Activated naive CD8-positive, alpha-beta T cell (primary cell): ENCODE measurements around the gene GEMIN7.
"Not testable (repeated sequence)": the region's sequence is repeated elsewhere in the genome, so short reads cannot be mapped to it uniquely, and the experiment has no call there.

Experiments
- H3K27ac Mint-ChIP-seq: one replicate; pipeline ENCODE4 v1.8.0; 2021; ENCODE audit warnings: mixed read lengths
- H3K27me3 Mint-ChIP-seq: one replicate; pipeline ENCODE4 v1.8.0; 2021; ENCODE audit warnings: mixed read lengths
- H3K36me3 Mint-ChIP-seq: one replicate; pipeline ENCODE4 v1.8.0; 2021; ENCODE audit warnings: mixed read lengths
- H3K4me1 Mint-ChIP-seq: one replicate; pipeline ENCODE4 v1.8.0; 2021; ENCODE audit warnings: low read depth, mixed read lengths
- H3K4me3 Mint-ChIP-seq: one replicate; pipeline ENCODE4 v1.8.0; 2021; ENCODE audit warnings: mild to moderate bottlenecking, mixed read lengths
- H3K9me3 Mint-ChIP-seq: one replicate; pipeline ENCODE4 v1.8.0; 2021; ENCODE audit warnings: low read depth, mixed read lengths

The GEMIN7 gene

GRCh38 chr19:45101806-45102205 lies 22.7 kb downstream of the GEMIN7 start:
- Mint-ChIP-seq H3K9me3 (no peaks in the 10 kb centered on the region), H3K27me3 (no peaks in the 10 kb centered on the region), H3K4me1 (peaks cover 64% of the 10 kb centered on the region), H3K27ac (no peak overlapping the region), H3K36me3 (no peaks in the 10 kb centered on the region), H3K4me3 (no peak overlapping the region)

GRCh38 chr19:45102481-45102880 lies 23.4 kb downstream of the GEMIN7 start:
- H3K9me3 Mint-ChIP-seq, result no peaks in the 10 kb centered on the region
- H3K4me1 Mint-ChIP-seq, result peaks cover 60% of the 10 kb centered on the region
- H3K27me3 Mint-ChIP-seq, result no peaks in the 10 kb centered on the region

GRCh38 chr19:45103156-45103507 lies 24.1 kb downstream of the GEMIN7 start:
- Mint-ChIP-seq H3K27ac (no peak overlapping the region), H3K9me3 (no peaks in the 10 kb centered on the region), H3K4me1 (peaks cover 53% of the 10 kb centered on the region), H3K36me3 (no peaks in the 10 kb centered on the region), H3K4me3 (peak overlapping the region; percentile 40), H3K27me3 (no peaks in the 10 kb centered on the region)

More at GRCh38 chr19:45102481-45102880, 23.4 kb downstream of the GEMIN7 start:
- Mint-ChIP-seq H3K36me3 (no peaks in the 10 kb centered on the region), H3K27ac (no peak overlapping the region), H3K4me3 (no peak overlapping the region)

GRCh38 chr19:45103508-45104319 lies 24.7 kb downstream of the GEMIN7 start:
- Mint-ChIP-seq H3K4me1 (peaks cover 47% of the 10 kb centered on the region), H3K36me3 (no peaks in the 10 kb centered on the region), H3K4me3 (peak overlapping the region; percentile 40), H3K27ac (peak overlapping the region; percentile 34), H3K9me3 (no peaks in the 10 kb centered on the region), H3K27me3 (no peaks in the 10 kb centered on the region)

- H3K4me1 Mint-ChIP-seq, result peaks cover 44% of the 10 kb centered on the region
- H3K9me3 Mint-ChIP-seq, result no peaks in the 10 kb centered on the region
- no peaks in the 10 kb centered on the region for H3K27me3 Mint-ChIP-seq
- peak overlapping the region; percentile 79 for H3K27ac Mint-ChIP-seq
- peak overlapping the region; percentile 75 for H3K4me3 Mint-ChIP-seq
- no peaks in the 10 kb centered on the region for H3K36me3 Mint-ChIP-seq
These were observed 25.7 kb downstream of the GEMIN7 start for GRCh38 chr19:45104658-45105349.

- not testable (repeated sequence) for H3K27me3 Mint-ChIP-seq, H3K4me3 Mint-ChIP-seq, H3K36me3 Mint-ChIP-seq, H3K27ac Mint-ChIP-seq, H3K9me3 Mint-ChIP-seq
- peaks cover 44% of the 10 kb centered on the region for H3K4me1 Mint-ChIP-seq
These were observed 27.3 kb downstream of the GEMIN7 start for GRCh38 chr19:45106363-45106762.

- H3K9me3 Mint-ChIP-seq, result no peaks in the 10 kb centered on the region
- no peak overlapping the region for H3K27ac Mint-ChIP-seq
- H3K27me3 Mint-ChIP-seq, result no peaks in the 10 kb centered on the region
- no peaks in the 10 kb centered on the region for H3K36me3 Mint-ChIP-seq
- peaks cover 41% of the 10 kb centered on the region for H3K4me1 Mint-ChIP-seq
- no peak overlapping the region for H3K4me3 Mint-ChIP-seq
These were observed 28.6 kb downstream of the GEMIN7 start for GRCh38 chr19:45107621-45108150.

GRCh38 chr19:45110851-45111266 lies 31.8 kb downstream of the GEMIN7 start:
- Mint-ChIP-seq H3K27me3 (no peaks in the 10 kb centered on the region), H3K9me3 (no peaks in the 10 kb centered on the region), H3K4me1 (peaks cover 30% of the 10 kb centered on the region), H3K4me3 (no peak overlapping the region), H3K27ac (no peak overlapping the region), H3K36me3 (no peaks in the 10 kb centered on the region)

GRCh38 chr19:45112111-45112827 lies 33.2 kb downstream of the GEMIN7 start:
- Mint-ChIP-seq H3K9me3 (no peaks in the 10 kb centered on the region), H3K4me3 (no peak overlapping the region), H3K27ac (no peak overlapping the region), H3K27me3 (no peaks in the 10 kb centered on the region), H3K36me3 (no peaks in the 10 kb centered on the region), H3K4me1 (peaks cover 43% of the 10 kb centered on the region)

GRCh38 chr19:45113628-45114027 lies 34.6 kb downstream of the GEMIN7 start:
- Mint-ChIP-seq H3K36me3 (no peaks in the 10 kb centered on the region), H3K4me1 (peaks cover 56% of the 10 kb centered on the region), H3K9me3 (no peaks in the 10 kb centered on the region), H3K4me3 (no peak overlapping the region), H3K27me3 (no peaks in the 10 kb centered on the region), H3K27ac (no peak overlapping the region)

- Mint-ChIP-seq H3K27ac (no peak overlapping the region), H3K36me3 (no peaks in the 10 kb centered on the region), H3K4me3 (no peak overlapping the region), H3K9me3 (no peaks in the 10 kb centered on the region), H3K27me3 (no peaks in the 10 kb centered on the region), H3K4me1 (peaks cover 59% of the 10 kb centered on the region)
These were observed 35.1 kb downstream of the GEMIN7 start for GRCh38 chr19:45114116-45114515.

- H3K9me3 Mint-ChIP-seq, result no peaks in the 10 kb centered on the region
- H3K4me3 Mint-ChIP-seq, result no peak overlapping the region
- H3K4me1 Mint-ChIP-seq, result peaks cover 64% of the 10 kb centered on the region
- H3K27ac Mint-ChIP-seq, result no peak overlapping the region
- H3K27me3 Mint-ChIP-seq, result no peaks in the 10 kb centered on the region
- no peaks in the 10 kb centered on the region for H3K36me3 Mint-ChIP-seq
These were observed 37.0 kb downstream of the GEMIN7 start for GRCh38 chr19:45115809-45116615.

- no peaks in the 10 kb centered on the region for H3K9me3 Mint-ChIP-seq
- H3K27me3 Mint-ChIP-seq, result no peaks in the 10 kb centered on the region
- H3K27ac Mint-ChIP-seq, result no peak overlapping the region
- H3K4me3 Mint-ChIP-seq, result peak overlapping the region; percentile 65
- H3K4me1 Mint-ChIP-seq, result peaks cover 68% of the 10 kb centered on the region
- H3K36me3 Mint-ChIP-seq, result no peaks in the 10 kb centered on the region
These were observed 38.1 kb downstream of the GEMIN7 start for GRCh38 chr19:45117167-45117594.

GRCh38 chr19:45117671-45118070 lies 38.6 kb downstream of the GEMIN7 start:
- no peaks in the 10 kb centered on the region for H3K9me3 Mint-ChIP-seq
- H3K27me3 Mint-ChIP-seq, result no peaks in the 10 kb centered on the region
- H3K4me3 Mint-ChIP-seq, result no peak overlapping the region
- peaks cover 71% of the 10 kb centered on the region for H3K4me1 Mint-ChIP-seq
- H3K27ac Mint-ChIP-seq, result no peak overlapping the region
- no peaks in the 10 kb centered on the region for H3K36me3 Mint-ChIP-seq
